NCI-H128 (cell line): ENCODE data around the gene LMAN1L.

ENCODE experiments used
- DNase-seq: peaks from one replicate; lab custom pipeline; 2025; ENCODE audit not compliant: unreplicated experiment; lab: John Stamatoyannopoulos, UW

Gene LMAN1L

GRCh38 chr15:74812533-74812932 lies at the start of gene LMAN1L:
TSS of gene LMAN1L (plus strand) at chr15:74812835. CDS start at chr15:74812855, 20 bp downstream.
- no peak for DNase-seq

- DNase-seq = no peak
Measured at GRCh38 chr15:74763416-74763815, 49.2 kb upstream of the LMAN1L start.

GRCh38 chr15:74767167-74768098 lies 45.2 kb upstream of the LMAN1L start:
- DNase-seq = no peak

- no peak for DNase-seq
Measured at GRCh38 chr15:74768099-74768770, 44.4 kb upstream of the LMAN1L start.

DNA sequence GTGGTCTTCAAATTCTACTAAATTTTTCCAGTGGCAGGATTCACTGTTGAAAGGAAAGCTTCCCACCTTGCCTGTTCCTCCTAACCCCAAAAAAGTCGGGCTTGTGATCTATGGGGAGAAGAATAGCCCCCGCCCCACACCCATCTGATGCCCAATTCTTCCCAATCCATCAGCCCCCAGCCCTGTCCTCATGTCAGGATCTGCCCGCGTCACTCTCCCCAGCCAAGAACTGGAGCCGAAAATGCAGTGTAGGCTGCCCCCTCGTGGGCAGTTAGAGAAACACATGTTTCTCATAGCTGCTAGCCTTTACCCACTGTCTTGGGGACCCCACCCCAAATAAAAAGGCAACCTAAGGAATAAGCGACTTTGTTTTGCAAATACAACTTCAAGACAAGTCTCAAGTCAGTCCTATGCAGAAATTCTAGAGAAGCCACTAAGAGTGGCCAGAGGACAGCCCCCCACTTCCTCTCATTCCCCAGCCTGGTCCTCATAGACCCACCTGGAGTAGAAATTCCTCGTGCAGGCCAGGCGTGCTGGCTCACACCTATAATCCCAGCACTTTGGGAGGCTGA lies 43.8 kb upstream of the LMAN1L start:
- peak; percentile 29 for DNase-seq

DNA sequence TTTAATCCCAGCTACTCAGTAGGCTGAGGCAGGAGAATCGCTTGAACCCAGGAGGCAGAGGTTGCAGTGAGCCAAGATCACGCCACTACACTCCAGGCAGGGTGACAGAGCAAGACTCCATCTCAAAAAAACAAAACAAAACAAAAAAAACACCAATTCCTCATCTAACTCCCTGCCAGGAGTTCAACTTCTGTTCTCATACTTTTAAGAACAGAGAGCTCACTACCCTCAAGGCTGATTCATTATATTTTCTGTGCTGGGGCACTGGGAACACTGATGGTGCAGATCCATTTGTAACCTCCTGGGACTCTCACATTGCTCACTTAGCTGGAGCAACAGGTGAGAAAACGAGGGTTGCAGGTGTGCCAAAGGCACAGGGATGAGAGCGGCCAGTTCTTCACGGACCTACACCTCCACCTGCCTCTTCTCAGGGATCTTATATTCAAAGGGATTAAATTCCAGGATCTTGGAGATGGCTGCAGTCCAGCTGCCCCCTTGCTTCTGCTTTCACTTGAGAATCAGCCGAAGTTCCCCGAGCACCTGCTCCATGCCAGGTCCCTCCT lies 43.1 kb upstream of the LMAN1L start:
- no peak for DNase-seq

GRCh38 chr15:74770211-74770903 lies 42.3 kb upstream of the LMAN1L start:
- DNase-seq = no peak

DNA sequence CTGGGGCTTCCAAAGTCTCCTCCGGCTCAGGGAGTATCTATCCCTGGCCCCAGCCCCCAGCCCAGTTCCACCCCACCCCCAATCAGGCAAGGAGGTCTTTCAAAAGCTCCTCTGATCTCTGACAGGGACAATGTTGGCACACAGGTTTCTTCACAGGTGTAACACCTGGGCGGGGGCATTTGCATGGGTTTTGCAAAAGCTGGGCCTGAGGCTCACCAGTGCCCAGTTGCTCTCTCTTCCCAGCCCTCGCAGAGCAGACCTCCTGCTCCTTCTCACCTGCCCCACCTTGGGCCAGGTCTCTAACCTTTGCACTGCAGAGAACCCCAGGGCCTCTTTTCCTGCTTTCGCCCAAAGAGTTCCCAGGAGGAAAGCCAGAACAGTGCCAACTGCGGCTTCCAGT lies 39.3 kb upstream of the LMAN1L start:
- DNase-seq = no peak

GRCh38 chr15:74773731-74774252 lies 38.8 kb upstream of the LMAN1L start:
- DNase-seq = no peak

DNA sequence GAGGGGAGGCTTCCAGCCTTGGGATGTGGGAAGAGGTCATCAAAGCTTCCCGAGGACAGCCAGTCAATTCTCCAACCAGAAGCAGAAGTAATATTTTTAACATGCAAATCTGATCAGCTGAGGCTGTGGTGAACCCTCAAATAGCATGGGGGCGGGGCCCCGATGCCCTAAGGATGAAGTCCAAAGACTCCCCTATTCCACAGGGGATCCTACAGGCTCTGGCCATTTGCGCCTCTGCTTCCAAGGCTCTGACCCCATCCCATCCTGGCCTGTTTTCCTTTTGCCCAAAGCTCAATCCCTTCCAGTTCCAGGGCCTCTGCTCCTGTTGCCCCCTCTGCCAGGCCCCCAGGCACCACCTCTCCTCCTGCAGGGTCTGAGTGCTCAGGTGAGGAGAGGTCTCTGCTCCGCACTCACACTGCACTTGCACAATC lies 37.5 kb upstream of the LMAN1L start:
- no peak for DNase-seq

DNA sequence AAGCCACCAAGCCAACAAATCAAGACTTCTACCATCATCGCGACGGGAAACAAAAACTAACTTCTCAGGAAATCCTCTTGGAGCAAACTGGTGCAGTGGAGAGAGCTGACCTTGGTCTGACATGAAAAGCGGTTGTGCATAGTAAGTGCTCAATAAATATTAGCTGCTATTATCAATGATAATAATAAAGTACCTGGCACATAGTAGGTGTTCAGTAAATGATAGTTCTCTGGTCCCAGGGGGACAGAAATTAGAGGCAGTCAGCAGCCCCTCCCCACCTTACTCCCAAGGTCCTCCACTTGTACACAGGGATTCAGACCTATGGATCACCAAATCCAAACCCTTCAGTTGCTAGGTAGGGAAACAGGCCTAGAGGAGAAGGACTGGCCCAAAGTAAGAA lies 36.7 kb upstream of the LMAN1L start:
- DNase-seq = no peak

DNA sequence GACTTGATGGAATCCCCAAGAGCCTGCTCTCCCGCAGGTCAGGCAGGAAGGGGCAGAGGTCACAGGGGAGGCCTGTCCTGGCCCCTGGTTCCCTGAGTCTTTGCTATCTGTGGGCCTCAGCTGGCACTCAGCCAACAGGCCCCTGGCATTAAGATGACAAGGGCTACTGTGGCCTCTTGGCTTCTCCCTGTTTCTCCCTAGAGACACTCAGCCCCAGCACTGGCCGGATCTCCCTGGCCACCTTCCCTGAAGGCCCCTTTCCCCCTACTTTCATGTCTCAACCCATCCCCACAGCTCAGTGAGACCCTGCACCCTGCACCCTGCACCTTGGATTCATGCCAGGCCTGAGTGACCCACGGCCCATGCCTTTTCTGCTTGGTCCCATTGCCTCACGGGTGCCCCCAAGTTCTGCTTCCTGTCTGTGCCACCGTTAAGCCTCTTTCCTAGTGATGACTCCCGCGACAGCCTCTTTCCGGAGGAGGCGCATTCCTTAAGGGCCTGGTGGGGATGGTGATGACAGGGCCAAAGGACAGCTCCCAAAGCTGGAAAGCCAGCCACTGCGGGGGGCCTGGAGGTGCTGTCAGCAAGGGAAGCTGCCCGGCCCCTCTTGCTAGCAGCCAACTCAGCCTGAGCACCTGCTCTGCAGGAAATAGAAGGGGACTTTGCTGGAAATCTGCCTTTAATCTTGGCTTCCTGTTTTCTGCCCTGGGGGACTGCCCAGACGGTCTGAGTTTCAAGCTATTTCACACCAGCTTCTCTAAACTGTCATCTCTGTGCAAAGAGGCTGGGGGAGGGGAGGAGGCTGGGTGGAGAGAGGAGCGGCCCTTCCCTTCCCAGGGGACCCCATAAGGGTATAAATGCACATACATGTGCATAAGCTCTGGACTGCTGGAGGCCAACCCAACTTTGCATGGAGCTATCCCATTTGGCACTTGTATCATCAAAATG lies 35.5 kb upstream of the LMAN1L start:
- no peak for DNase-seq

DNA sequence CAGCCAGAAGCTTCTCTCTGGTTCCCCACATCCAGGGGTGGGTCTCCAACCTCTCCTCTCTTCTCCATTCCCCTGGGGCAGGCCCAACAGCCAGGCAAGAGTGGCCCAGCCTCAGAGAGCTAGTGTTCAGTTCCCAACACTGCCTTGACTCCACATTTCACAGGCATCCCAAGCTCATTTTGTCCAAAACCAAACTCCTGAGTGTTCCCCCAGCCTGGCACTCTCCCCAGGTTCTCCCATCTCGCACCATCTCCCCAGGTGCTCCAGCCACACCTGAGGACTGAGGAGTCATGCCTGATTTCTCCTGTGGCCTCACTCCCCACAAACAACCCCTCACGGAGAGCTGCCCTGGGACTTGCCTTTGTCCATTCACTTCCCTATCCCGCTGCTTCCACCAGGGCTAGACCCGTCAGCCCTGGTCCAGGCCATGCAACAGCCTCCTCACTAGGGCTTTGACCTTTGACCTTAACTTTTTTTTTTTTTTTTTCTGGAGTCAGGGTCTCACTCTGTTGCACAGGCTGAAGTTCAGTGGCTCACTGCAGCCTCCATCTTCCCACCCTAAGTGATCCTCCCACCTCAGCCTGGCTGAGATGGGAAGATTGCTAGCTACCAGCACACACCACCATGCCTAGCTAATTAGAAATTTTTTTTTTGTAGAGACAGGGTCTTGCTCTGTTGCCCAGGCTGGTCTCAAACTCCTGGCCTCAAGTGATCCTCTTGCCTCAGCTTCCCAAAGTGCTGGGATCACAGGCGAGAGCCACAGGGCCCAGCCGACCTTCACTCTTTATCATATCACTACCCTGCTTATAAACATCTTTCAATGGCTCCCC lies 34.7 kb upstream of the LMAN1L start:
- DNase-seq = no peak

DNA sequence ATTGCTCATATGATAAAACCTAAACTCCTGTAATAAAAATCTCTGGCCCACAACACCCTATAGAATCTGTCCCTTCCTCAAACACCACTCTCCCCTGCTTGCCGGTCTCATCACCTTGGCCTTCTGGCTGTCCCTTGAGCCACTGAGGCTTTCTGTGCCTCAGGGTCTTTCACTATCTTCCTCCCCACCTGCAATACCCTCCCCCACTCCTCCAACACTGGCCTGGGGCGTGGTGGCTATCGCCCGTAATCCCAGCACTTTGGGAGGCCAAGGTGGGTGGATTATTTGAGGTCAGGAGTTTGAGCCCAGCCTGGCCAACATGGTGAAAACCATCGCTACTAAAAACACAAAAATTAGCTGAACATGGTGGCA lies 34.0 kb upstream of the LMAN1L start:
- DNase-seq = no peak

- no peak for DNase-seq
Measured at GRCh38 chr15:74779162-74779648, 33.4 kb upstream of the LMAN1L start.

DNA sequence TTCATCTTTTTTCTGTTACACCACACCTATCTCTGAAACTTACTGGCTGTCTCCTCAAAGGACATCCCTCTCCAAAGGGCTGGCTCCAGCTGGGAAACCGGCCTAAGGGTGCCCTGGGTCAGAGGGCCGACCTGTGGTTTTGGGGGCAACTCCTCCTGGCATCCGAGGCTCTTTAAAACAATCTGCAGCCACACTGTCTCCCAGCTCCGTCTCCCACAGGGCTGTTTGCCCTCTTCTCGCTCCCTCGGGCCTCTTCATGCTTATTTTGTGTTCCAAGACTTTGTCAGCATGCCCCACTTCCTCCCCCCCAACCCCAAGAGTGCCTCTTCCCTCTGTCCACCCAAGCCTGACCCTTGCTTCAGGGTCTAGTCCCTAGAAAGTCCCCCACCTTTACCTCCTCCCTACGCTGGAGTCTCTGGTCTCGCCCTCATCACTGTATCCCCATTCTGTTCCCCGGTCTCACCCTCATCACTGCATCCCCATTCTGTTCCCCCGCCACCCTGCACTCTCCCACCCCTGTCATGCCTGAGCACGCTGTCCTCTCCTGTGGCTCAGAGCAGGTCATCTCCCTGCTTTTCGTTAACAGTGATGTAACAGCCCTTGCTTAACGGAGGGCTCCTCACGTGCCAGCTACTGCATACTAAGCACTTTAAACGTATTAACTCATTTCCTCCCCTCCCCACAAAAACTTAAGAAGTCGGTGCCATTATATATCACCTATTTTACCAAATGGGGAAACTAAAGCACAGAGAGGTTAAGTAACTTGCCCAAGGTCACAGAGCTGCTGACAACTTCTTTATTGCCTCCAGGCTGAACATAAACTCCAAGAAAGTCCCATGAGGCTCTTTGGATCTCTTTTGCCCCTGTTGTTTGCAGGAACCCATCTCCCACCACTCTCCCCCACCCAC lies 31.9 kb upstream of the LMAN1L start:
- no peak for DNase-seq

DNA sequence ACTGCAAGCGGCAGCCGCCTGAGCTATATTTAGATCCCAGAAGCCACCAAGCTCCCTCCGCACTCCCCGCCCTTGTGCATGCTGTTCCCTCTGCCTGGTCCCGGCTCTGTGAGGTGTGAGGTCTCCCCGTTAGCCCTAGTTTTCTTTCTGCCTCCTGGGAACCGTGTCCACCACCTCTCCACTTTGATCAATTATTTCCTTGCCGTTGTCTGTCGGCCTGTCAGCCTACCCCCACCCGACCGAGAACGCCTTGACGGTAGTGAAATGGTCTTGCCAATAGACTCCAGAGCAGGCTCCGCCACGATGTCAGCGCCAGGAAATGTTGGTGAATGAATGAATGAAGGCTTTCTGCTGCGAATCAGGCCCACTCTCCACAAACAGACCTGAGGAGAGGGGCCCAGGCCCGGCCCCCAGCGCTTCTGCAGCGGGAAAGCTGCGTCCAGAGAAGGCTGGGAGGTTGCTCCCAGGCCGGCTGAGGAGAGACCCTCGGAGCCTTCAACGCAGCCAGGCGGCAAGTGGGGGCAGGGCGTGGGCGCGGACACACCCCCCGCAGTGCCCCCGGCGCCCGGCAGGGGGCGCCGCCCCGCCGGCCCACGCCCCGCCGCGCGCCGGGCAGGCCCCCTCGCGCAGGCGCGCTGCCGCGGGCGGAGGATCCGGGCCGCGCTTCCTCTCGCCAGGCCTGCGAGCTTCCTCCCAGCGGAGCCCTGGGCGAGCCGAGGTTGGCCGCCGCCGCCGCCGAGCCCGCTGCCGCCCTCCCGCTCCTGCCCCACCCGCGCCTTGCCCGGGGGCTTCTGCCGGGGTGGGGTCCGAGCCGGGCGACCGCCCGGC lies 31.0 kb upstream of the LMAN1L start, which contains the start of gene CSK:
TSS of gene CSK (plus strand) at position 650 of the 828 bp plus-strand sequence. CDS start 16,218 bp downstream, outside the sequence.
- DNase-seq = no peak
